ENCODE data around the gene SLC25A36.

Gene SLC25A36

GRCh38 chr3:140902791-140903190 lies 38.8 kb upstream of the SLC25A36 start:
- TF ChIP-seq YY1 (IDR thresholded peaks at IDR 0.05; ENCODE audit: low read depth) (no peak), TEAD4 (IDR thresholded peaks at IDR 0.05) (no peak)

GRCh38 chr3:140903196-140903595 lies 38.4 kb upstream of the SLC25A36 start:
- TF ChIP-seq EGR1 (IDR thresholded peaks at IDR 0.05), result no peak

GRCh38 chr3:140904521-140904920 lies 37.1 kb upstream of the SLC25A36 start:
- no peak for TF ChIP-seq FOXM1 (IDR thresholded peaks at IDR 0.05; ENCODE audit: borderline replicate concordance, low read depth)
- no peak for TF ChIP-seq RAD21 (IDR thresholded peaks at IDR 0.05; ENCODE audit: low read depth)
- TF ChIP-seq NFIC (IDR thresholded peaks at IDR 0.05), result no peak
- no peak for TF ChIP-seq TEAD4 (IDR thresholded peaks at IDR 0.05)
- TF ChIP-seq TCF12 (IDR thresholded peaks at IDR 0.05; ENCODE audit: low read depth), result no peak
- TF ChIP-seq CREB1 (IDR thresholded peaks at IDR 0.05; ENCODE audit: low read depth), result no peak
- no peak for TF ChIP-seq CEBPB (IDR thresholded peaks at IDR 0.05)
- TF ChIP-seq EP300 (IDR thresholded peaks at IDR 0.05; ENCODE audit: borderline replicate concordance), result no peak
- TF ChIP-seq ZBTB7A (IDR thresholded peaks at IDR 0.05; ENCODE audit: low read depth), result no peak
- TF ChIP-seq USF1 (IDR thresholded peaks at IDR 0.05), result no peak
- TF ChIP-seq REST (IDR thresholded peaks at IDR 0.05; ENCODE audit: low read depth), result no peak
- TF ChIP-seq MAX (IDR thresholded peaks at IDR 0.05), result no peak
- TF ChIP-seq TAF1 (IDR thresholded peaks at IDR 0.05; ENCODE audit: low read depth), result no peak
- TF ChIP-seq EGR1 (IDR thresholded peaks at IDR 0.05), result no peak
- TF ChIP-seq YY1 (IDR thresholded peaks at IDR 0.05; ENCODE audit: low read depth), result no peak

GRCh38 chr3:140905559-140905958 lies 36.1 kb upstream of the SLC25A36 start:
- TF ChIP-seq EGR1 (IDR thresholded peaks at IDR 0.05) (no peak), ZBTB7A (IDR thresholded peaks at IDR 0.05; ENCODE audit: low read depth) (no peak), YY1 (IDR thresholded peaks at IDR 0.05; ENCODE audit: low read depth) (no peak), CREB1 (IDR thresholded peaks at IDR 0.05; ENCODE audit: low read depth) (no peak), USF1 (IDR thresholded peaks at IDR 0.05) (no peak), MAX (IDR thresholded peaks at IDR 0.05) (no peak), TAF1 (IDR thresholded peaks at IDR 0.05; ENCODE audit: low read depth) (no peak), TEAD4 (IDR thresholded peaks at IDR 0.05) (no peak), REST (IDR thresholded peaks at IDR 0.05; ENCODE audit: low read depth) (peak; percentile 57; the same call in 1 of the 2 replicates)

- TF ChIP-seq REST (IDR thresholded peaks at IDR 0.05; ENCODE audit: low read depth), result no peak
- TF ChIP-seq NFIC (IDR thresholded peaks at IDR 0.05), result no peak
- TF ChIP-seq ZBTB7A (IDR thresholded peaks at IDR 0.05; ENCODE audit: low read depth), result no peak
- TF ChIP-seq EGR1 (IDR thresholded peaks at IDR 0.05), result no peak
- TF ChIP-seq CEBPB (IDR thresholded peaks at IDR 0.05), result no peak
Observed at GRCh38 chr3:140906785-140907184, 34.9 kb upstream of the SLC25A36 start.

- TF ChIP-seq YY1 (IDR thresholded peaks at IDR 0.05; ENCODE audit: low read depth) (no peak), NFIC (IDR thresholded peaks at IDR 0.05) (no peak), EGR1 (IDR thresholded peaks at IDR 0.05) (no peak), TEAD4 (IDR thresholded peaks at IDR 0.05) (no peak), RAD21 (IDR thresholded peaks at IDR 0.05; ENCODE audit: low read depth) (no peak), MAX (IDR thresholded peaks at IDR 0.05) (no peak), FOXM1 (IDR thresholded peaks at IDR 0.05; ENCODE audit: borderline replicate concordance, low read depth) (no peak), TAF1 (IDR thresholded peaks at IDR 0.05; ENCODE audit: low read depth) (no peak), REST (IDR thresholded peaks at IDR 0.05; ENCODE audit: low read depth) (no peak), ZBTB7A (IDR thresholded peaks at IDR 0.05; ENCODE audit: low read depth) (no peak), USF1 (IDR thresholded peaks at IDR 0.05) (no peak), EP300 (IDR thresholded peaks at IDR 0.05; ENCODE audit: borderline replicate concordance) (no peak), TCF12 (IDR thresholded peaks at IDR 0.05; ENCODE audit: low read depth) (no peak), CREB1 (IDR thresholded peaks at IDR 0.05; ENCODE audit: low read depth) (no peak), CEBPB (IDR thresholded peaks at IDR 0.05) (no peak)
Observed at GRCh38 chr3:140910860-140911259, 30.8 kb upstream of the SLC25A36 start.

Measured in Ishikawa (cell line).